HG03066 (cell line): ENCODE results near the gene NCKIPSD.

Experiments
- ATAC-seq: cut with Tn5 transposase; IDR thresholded peaks from one replicate; pipeline ENCODE4 v1.9.1; 2021; ENCODE audit warnings: low read depth; ENCODE audit not compliant: unreplicated experiment

NCKIPSD gene

DNA sequence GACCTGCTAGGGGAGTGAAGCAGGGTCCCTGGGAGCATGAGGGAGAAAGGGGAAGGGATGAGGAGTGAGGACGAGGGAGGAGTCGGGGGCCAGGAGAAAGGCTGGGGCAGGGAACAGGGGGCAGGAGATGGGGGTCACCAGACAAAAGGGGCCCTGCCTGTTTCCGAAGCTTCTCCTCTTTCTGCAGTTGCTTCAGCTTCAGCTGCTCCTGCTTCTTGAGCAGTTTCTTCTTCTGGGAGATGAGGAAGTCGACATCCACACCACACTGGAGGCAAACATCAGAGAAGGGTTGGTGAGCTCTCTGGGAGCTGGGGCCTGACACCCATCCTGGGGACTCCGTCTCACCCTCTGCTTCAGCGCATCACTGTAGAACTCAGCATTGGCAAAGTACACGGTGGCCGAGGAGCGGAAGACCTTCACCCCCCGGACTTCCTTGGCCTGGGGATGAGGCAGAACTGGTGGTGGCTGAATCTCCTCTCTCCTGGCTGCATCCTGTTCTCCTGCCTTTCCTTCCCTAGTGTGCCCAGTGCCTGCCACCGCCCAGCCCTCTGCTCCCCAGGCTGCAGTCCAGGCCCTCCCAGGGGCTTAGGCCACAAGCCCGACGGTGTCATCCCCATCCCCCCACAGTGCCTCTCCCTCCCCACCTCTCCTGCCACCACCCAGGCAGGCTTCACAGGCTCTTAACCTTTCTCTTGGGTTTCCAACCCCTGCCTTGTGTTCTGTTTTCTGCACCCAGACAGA lies 57.3 kb downstream of the NCKIPSD start:
- no peak for ATAC-seq

- no peak for ATAC-seq
Observed at GRCh38 chr3:48625600-48625999, 60.1 kb downstream of the NCKIPSD start.

- no peak for ATAC-seq
Observed at GRCh38 chr3:48624767-48625166, 60.9 kb downstream of the NCKIPSD start.

DNA sequence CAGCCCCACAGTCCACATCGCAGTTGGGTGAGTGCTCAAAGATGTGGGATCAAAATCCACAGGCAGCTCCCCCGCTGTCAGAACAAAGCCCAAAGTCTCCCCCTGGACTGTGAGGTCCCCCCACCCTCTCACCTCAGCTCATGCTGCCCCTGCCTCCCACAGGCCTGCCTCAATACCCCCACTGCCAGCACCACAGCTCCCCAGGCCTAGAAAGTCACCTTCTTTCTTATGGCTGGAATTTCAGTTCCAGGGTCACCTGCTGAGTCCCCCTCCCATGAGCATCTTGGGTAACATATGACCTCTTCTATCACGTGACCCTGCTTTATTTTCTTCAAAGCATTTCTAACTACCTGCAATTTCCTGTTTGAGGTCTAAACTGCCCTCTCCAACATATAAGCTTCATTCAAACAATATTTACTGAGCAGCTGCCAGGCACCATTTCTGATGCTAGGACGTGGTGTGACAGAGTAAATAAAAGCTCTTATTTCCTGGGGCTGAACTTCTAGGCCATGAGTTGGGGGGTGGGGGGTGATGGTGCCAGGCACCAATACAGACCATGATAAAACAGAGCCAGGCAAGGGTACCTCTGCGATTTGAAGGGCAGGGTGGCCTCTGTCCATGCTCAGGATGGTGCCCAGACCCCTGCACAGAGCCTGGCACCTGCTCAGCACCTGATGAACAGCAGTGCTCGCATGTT lies 61.7 kb downstream of the NCKIPSD start:
- no peak for ATAC-seq
